Kidney epithelial cell (primary cell): Measurements from ENCODE around the gene ZIC2. TPM values are rescaled to one million over a fixed set of nuclear protein-coding genes. Genes with fewer than 3 reads are reported as not detected.

Experiments
- DNase-seq: peaks from one replicate; pipeline ENCODE4 v3.0.0-alpha.2; 2010; ENCODE audit warnings: low read depth
- H3K27me3 ChIP-seq: 2 replicates; pipeline ENCODE4 v1.6.0; 2011; ENCODE audit warnings: low read length; ENCODE audit not compliant: control insufficient read depth, insufficient read depth
- H3K36me3 ChIP-seq: 2 replicates; pipeline ENCODE4 v1.5.1; 2011; ENCODE audit warnings: low read length; ENCODE audit not compliant: control insufficient read depth, insufficient read depth
- H3K4me3 ChIP-seq: 2 replicates; pipeline ENCODE4 v1.5.1; 2011; ENCODE audit warnings: low read depth, mild to moderate bottlenecking, control low read depth, low read length
- total RNA-seq: library from RNA; depleted of rRNA; stranded (reverse); fragments of >200 nt; gene quantifications from 2 replicates; pipeline ENCODE4 v1.2.3, GENCODE V29; 2015
- TF ChIP-seq, protein P1 (sequence below): IDR thresholded peaks from 2 replicates; pipeline ENCODE4 v1.5.1; 2011; ENCODE audit warnings: mild to moderate bottlenecking, moderate library complexity, low read length, control low read depth, inconsistent platforms; ENCODE audit not compliant: insufficient read depth, poor library complexity, severe bottlenecking

ZIC2 gene
- total RNA-seq, 1 donor from 2014 or later = not detected

GRCh38 chr13:99990126-99990977, 8.8 kb downstream of the ZIC2 start:
- no peaks in the 10 kb centered on the region for H3K36me3 ChIP-seq

GRCh38 chr13:99991013-99991827, 9.6 kb downstream of the ZIC2 start:
- TF ChIP-seq, protein P1, sequence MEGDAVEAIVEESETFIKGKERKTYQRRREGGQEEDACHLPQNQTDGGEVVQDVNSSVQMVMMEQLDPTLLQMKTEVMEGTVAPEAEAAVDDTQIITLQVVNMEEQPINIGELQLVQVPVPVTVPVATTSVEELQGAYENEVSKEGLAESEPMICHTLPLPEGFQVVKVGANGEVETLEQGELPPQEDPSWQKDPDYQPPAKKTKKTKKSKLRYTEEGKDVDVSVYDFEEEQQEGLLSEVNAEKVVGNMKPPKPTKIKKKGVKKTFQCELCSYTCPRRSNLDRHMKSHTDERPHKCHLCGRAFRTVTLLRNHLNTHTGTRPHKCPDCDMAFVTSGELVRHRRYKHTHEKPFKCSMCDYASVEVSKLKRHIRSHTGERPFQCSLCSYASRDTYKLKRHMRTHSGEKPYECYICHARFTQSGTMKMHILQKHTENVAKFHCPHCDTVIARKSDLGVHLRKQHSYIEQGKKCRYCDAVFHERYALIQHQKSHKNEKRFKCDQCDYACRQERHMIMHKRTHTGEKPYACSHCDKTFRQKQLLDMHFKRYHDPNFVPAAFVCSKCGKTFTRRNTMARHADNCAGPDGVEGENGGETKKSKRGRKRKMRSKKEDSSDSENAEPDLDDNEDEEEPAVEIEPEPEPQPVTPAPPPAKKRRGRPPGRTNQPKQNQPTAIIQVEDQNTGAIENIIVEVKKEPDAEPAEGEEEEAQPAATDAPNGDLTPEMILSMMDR = no peak
- Histone ChIP-seq H3K27me3 (peaks cover 88% of the 10 kb centered on the region), H3K36me3 (no peaks in the 10 kb centered on the region), H3K4me3 (no peak overlapping the region)
- no peak for DNase-seq

More at GRCh38 chr13:99990126-99990977, 8.8 kb downstream of the ZIC2 start:
- Histone ChIP-seq H3K27me3 (peaks cover 85% of the 10 kb centered on the region), H3K4me3 (no peak overlapping the region)
- TF ChIP-seq, protein P1 = no peak
- no peak for DNase-seq

GRCh38 chr13:99991828-99992775, 10.5 kb downstream of the ZIC2 start:
- peaks cover 90% of the 10 kb centered on the region for H3K27me3 ChIP-seq
- DNase-seq = no peak
- no peak overlapping the region for H3K4me3 ChIP-seq
- TF ChIP-seq, protein P1 = no peak
- no peaks in the 10 kb centered on the region for H3K36me3 ChIP-seq

DNA sequence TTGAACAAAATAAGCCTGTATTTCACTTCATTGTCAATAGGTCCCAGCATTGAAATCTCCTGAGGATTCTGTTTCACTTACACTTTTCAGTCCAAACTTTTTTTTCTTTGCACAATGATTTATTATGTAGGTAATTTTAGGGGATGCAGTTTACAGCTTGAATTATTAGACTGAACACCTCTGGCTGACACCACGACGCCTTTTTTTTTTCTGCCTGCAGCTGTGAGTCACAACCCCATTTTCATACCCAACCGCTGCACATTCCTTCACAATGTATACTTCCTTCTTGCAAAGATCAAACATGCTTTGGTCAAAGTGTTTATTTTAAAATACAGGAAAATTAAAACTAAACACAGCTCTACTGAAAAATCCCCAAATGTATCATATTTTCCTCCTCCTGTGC, 11.4 kb downstream of the ZIC2 start:
- no peak for DNase-seq
- TF ChIP-seq, protein P1 = no peak
- H3K36me3 ChIP-seq = no peaks in the 10 kb centered on the region
- H3K4me3 ChIP-seq = no peak overlapping the region
- H3K27me3 ChIP-seq = peaks cover 90% of the 10 kb centered on the region
